Esophagus squamous epithelium (tissue), 5 donors: Measurements from ENCODE around the gene HOXC9. TPM values are rescaled to one million over a fixed set of nuclear protein-coding genes. Genes with fewer than 3 reads are reported as not detected.
"Not testable (repeated sequence)": the region's sequence is repeated elsewhere in the genome, so short reads cannot be mapped to it uniquely, and the experiment has no call there.

ENCODE experiments used
- DNase-seq: peaks from one replicate; lab custom pipeline; 2025; lab: John Stamatoyannopoulos, UW
- H3K27ac ChIP-seq, 4 donors: fragments of 200-600 bp; sonication (generic); one replicate each; pipeline ENCODE4 v1.5.1; 2016 to 2019; ENCODE audit warnings: mild to moderate bottlenecking in 1 of 4
- H3K27me3 ChIP-seq, 4 donors: fragments of 200-600 bp; sonication (generic); 1 replicate in 3 of 4; 2 replicates in 1 of 4; pipeline versions ENCODE4 v1.5.1 to v1.6.0; 2017 to 2021; ENCODE audit warnings: antibody characterized with exemption in 1 of 4
- H3K36me3 ChIP-seq, 3 donors: fragments of 200-600 bp; sonication (generic); one replicate each; pipeline ENCODE4 v1.5.1; 2016 to 2019
- H3K4me1 ChIP-seq, 3 donors: fragments of 200-600 bp; sonication (generic); one replicate each; pipeline ENCODE4 v1.5.1; 2017 to 2019
- H3K4me3 ChIP-seq, 4 donors: fragments of 200-600 bp; sonication (generic); 1 replicate in 3 of 4; 2 replicates in 1 of 4; pipeline ENCODE4 v1.5.1; 2016 to 2019; ENCODE audit warnings: mild to moderate bottlenecking in 2 of 4, moderate library complexity in 1 of 4
- H3K9me3 ChIP-seq, 3 donors: fragments of 200-600 bp; sonication (generic); one replicate each; pipeline ENCODE4 v1.5.1; 2016 to 2019
- POLR2A ChIP-seq, 4 donors: fragments of 450-650 bp; IDR thresholded peaks; one replicate each; pipeline ENCODE4 v1.6.1; 2017; ENCODE audit warnings: antibody characterized with exemption in 4 of 4, mild to moderate bottlenecking in 4 of 4, moderate library complexity in 3 of 4
- whole genome bisulfite sequencing, 2 donors: methylation state at CpG; one replicate each; pipeline ENCODE4 v1.1.5; 2018; 5-methylcytosine and 5-hydroxymethylcytosine counted together
- intact Hi-C: fragments of 100-400 bp; cut with DNase I; formaldehyde crosslinking; loops from one replicate; pipeline ENCODE4 v1.15.0; 2022
- total RNA-seq, 4 donors: library from RNA; depleted of rRNA; stranded (reverse); fragments of >200 nt; gene quantifications; one replicate each; pipeline ENCODE4 v1.1.0, GENCODE V29; 2016
- TF ChIP-seq, protein P1 (sequence below), 6 experiments: fragments of 450-650 bp in 4 of 6; fragments of 200-600 bp in 2 of 6; sonication (generic) in 2 of 6; IDR thresholded peaks; one replicate each; pipeline ENCODE4 v1.5.1; 2016 to 2019; ENCODE audit warnings: antibody characterized with exemption in 6 of 6, mild to moderate bottlenecking in 4 of 6, moderate library complexity in 4 of 6
- donor health status: DM: yes; HTN: yes; CAD: no.

HOXC9 gene
- total RNA-seq, 4 donors from 2014 or later, result 1.5 TPM; not detected in 3

DNA sequence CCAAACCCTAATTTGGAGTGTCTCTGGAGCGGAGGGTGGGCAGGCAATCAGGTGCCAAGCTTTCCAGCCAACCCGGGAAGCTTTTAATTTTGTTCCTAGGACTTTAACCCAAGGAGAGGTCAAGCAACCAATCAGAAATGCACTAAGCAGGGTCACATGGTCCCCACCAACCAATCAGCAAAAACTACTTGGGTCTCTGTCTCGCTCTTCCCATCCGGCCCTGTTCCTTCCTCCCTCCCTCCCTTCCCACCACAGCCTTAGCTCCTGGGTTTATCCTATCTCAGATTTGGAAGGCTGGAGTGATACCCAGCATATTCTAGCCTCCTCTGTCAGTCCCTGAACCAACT lies 40.2 kb downstream of the HOXC9 start:
- H3K4me1 ChIP-seq, result peaks cover 0 to 88% (median 22%) of the 10 kb centered on the region in 3 donors
- H3K27me3 ChIP-seq, result peaks cover 0 to 79% (median 2%) of the 10 kb centered on the region in 4 donors
- TF ChIP-seq, protein P1, sequence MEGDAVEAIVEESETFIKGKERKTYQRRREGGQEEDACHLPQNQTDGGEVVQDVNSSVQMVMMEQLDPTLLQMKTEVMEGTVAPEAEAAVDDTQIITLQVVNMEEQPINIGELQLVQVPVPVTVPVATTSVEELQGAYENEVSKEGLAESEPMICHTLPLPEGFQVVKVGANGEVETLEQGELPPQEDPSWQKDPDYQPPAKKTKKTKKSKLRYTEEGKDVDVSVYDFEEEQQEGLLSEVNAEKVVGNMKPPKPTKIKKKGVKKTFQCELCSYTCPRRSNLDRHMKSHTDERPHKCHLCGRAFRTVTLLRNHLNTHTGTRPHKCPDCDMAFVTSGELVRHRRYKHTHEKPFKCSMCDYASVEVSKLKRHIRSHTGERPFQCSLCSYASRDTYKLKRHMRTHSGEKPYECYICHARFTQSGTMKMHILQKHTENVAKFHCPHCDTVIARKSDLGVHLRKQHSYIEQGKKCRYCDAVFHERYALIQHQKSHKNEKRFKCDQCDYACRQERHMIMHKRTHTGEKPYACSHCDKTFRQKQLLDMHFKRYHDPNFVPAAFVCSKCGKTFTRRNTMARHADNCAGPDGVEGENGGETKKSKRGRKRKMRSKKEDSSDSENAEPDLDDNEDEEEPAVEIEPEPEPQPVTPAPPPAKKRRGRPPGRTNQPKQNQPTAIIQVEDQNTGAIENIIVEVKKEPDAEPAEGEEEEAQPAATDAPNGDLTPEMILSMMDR (IDR thresholded peaks at IDR 0.05), result no peak
- H3K9me3 ChIP-seq, result no peaks in the 10 kb centered on the region
- intact Hi-C loops, result no loop called here
- peak overlapping the region in 3 of 4 donors; percentile 4 to 40 (median 13) for H3K4me3 ChIP-seq
- WGBS, 2 donors, result 45 to 61% methylated on average over 4 of the region's 4 CpGs
- DNase-seq, result no peak
- peak overlapping the region in 3 of 4 donors; percentile 65 to 85 (median 73) for H3K27ac ChIP-seq
- H3K36me3 ChIP-seq, result no peaks in the 10 kb centered on the region

DNA sequence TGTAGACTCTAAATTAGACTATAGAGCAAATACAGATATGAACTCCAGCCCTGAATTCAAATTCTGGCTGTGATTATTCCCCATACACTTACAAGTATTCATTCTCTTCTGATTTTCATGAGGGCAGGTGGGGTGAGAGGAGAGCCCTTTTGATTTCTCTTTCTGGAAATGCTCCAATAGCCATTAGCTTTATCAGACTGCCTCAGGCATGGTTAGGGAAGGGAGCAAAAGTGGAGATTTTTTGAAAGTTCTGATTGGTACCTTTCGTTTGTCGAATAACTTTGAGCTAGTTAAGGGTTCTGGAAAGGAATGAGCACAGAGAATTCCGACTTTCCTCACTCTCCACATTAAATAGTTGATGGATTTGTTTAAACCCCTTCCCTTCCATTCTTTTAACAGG lies 40.7 kb downstream of the HOXC9 start:
- no peaks in the 10 kb centered on the region for H3K9me3 ChIP-seq
- H3K4me1 ChIP-seq, result peaks cover 0 to 88% (median 22%) of the 10 kb centered on the region in 3 donors
- H3K27ac ChIP-seq, result peak overlapping the region in 2 of 4 donors; percentile 65 to 85
- intact Hi-C loops, result no loop called here
- no peak overlapping the region for H3K4me3 ChIP-seq
- WGBS, 2 donors, result 73 to 79% methylated on average over 3 of the region's 3 CpGs
- DNase-seq, result no peak
- TF ChIP-seq, protein P1 (IDR thresholded peaks at IDR 0.05), result no peak
- no peak for TF ChIP-seq POLR2A (IDR thresholded peaks at IDR 0.05)
- peaks cover 0 to 79% (median 2%) of the 10 kb centered on the region in 4 donors for H3K27me3 ChIP-seq
- no peaks in the 10 kb centered on the region for H3K36me3 ChIP-seq

DNA sequence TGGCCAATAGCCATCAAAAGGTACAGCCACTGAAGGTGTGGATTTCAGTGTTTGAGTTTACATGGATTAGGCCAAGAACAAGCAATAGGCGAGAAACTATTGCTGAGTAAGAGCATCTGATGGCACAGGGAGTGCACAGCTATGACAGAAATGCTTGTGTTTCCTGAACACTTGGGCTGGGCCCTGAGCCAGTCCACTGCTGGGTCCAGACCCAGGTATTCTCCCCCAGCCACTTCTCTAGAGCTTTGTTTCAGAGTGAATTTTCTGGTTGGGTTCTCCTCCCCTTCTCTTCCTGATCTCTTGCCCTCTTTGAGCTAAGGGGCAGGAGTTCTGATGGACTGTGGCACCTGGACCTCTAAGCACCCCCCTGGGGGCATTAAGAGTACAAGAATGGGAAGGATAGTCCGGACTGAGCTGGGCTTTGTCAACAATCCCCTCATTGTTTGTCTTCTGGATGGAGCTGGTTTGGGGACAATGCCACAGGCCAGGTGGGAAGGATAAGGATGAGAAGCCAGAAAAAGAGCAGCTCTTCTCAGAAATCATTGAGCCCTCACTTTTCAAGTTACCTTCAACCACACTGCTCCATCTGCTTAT lies 41.2 kb downstream of the HOXC9 start:
- WGBS, 2 donors, result 46 to 57% methylated on average over 2 of the region's 2 CpGs
- intact Hi-C loops, result no loop called here
- Histone ChIP-seq H3K27ac (peak overlapping the region in 2 of 4 donors; percentile 10 to 85), H3K36me3 (no peaks in the 10 kb centered on the region), H3K27me3 (peaks cover 0 to 80% (median 2%) of the 10 kb centered on the region in 4 donors), H3K4me3 (no peak overlapping the region), H3K9me3 (no peaks in the 10 kb centered on the region), H3K4me1 (peaks cover 0 to 88% (median 22%) of the 10 kb centered on the region in 3 donors)
- no peak for DNase-seq
- TF ChIP-seq POLR2A (IDR thresholded peaks at IDR 0.05), result no peak
- TF ChIP-seq, protein P1 (IDR thresholded peaks at IDR 0.05), result no peak

DNA sequence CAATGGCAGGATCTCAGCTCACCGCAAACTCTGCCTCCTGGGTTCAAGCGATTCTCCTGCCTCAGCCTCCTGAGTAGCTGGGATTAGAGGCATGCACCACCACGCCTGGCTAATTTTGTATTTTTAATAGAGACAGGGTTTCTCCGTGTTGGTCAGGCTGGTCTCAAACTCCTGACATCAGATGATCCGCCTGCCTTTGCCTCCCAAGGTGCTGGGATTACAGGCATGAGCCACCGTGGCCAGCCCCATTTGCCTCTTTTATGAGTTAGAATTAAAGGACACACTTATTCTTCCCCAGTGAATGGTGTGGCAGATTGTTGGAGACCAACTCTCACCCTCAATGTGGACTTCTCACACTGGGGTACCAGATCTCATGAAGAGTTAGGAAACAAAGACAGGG lies 42.1 kb downstream of the HOXC9 start:
- H3K27me3 ChIP-seq, result peaks cover 0 to 82% (median 2%) of the 10 kb centered on the region in 4 donors
- WGBS, 2 donors, result 84 to 86% methylated on average over 4 to 5 of the region's 6 CpGs

DNA sequence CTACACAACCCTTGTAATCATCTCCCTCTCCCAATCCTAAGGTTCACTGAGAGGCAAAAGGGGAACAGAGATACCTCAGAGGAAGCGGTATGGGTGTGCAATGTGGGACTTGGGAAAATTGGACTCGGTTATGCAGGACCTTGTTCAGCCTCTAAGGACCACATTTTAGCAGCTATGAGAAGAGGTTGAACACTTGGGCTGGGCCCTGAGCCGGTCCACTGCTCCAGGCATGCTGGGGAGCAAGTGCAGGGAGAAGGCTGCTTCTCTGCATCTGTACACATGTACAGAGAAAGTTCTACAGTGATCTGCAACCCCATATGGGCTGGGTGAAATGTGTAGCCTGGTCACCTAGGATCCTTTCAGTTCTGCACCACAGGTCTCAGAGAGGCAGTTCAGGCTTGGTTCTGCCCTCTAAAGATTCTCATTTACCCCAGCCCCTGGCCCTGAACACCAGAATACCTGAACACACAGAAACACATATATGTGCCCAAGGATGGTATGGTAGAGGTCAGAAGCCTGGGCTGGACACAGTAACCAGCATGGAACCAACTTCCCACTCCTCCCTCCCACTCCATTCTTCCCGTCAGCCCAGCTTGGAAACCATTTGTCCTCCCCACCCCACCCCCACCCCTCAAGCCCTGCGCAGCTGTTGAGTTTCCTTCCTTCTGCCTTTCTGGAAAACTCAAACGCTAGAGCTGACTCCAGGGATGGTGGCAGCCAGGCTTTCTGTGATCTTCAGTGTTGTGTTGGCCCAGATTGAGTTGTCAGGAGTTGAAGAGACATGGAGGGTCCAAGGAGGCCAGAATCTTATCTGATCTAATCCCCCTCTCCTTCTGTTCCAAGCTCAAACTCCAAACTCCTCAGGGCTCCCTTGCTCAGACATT lies 43.3 kb downstream of the HOXC9 start:
- H3K27ac ChIP-seq, result no peak overlapping the region
- peaks cover 3 to 86% (median 11%) of the 10 kb centered on the region in 3 donors for H3K4me1 ChIP-seq
- peaks cover 0 to 82% (median 3%) of the 10 kb centered on the region in 4 donors for H3K27me3 ChIP-seq
- TF ChIP-seq, protein P1 (IDR thresholded peaks at IDR 0.05), result no peak
- no peak for TF ChIP-seq POLR2A (IDR thresholded peaks at IDR 0.05)
- no peaks in the 10 kb centered on the region for H3K36me3 ChIP-seq
- DNase-seq, result no peak
- 61 to 69% methylated on average over 4 to 5 of the region's 6 CpGs for WGBS, 2 donors
- no peaks in the 10 kb centered on the region for H3K9me3 ChIP-seq
- no peak overlapping the region for H3K4me3 ChIP-seq
- intact Hi-C loops, result no loop called here

More for the DNA sequence above, 42.1 kb downstream of the HOXC9 start:
- DNase-seq, H3K36me3 ChIP-seq, H3K4me3 ChIP-seq, intact Hi-C loops, H3K27ac ChIP-seq, H3K9me3 ChIP-seq: not testable (repeated sequence)
- peaks cover 2 to 88% (median 20%) of the 10 kb centered on the region in 3 donors for H3K4me1 ChIP-seq
